ENCODE measurements around the gene CCDC170. TPM values are rescaled to one million over a fixed set of nuclear protein-coding genes. Genes with fewer than 3 reads are reported as not detected.
"Not testable (repeated sequence)": the region's sequence is repeated elsewhere in the genome, so short reads cannot be mapped to it uniquely, and the experiment has no call there.

The CCDC170 gene
- total RNA-seq, 2 donors from 2014 or later = 0.11 to 0.20 TPM

DNA sequence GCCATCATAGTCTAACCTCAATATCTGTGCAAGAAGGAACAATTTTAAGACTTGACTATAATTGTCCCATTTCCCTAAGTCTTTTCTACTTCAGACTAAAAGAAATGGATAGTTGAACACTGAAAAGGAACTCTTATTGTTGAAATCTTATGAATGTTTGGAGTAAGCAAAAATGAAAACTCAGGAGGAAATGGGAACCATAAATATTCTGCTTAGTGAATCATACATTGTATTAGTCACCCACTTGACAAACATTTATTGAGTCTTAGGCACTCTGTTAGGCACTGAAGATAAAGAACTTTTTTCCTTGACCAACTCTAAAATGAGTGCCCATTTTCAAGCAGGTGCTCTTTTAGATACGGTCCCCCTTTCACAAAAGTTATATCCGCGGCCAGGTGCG, 8.7 kb downstream of the CCDC170 start:
- no peak overlapping the region for H3K4me3 ChIP-seq
- TF ChIP-seq, protein P1, sequence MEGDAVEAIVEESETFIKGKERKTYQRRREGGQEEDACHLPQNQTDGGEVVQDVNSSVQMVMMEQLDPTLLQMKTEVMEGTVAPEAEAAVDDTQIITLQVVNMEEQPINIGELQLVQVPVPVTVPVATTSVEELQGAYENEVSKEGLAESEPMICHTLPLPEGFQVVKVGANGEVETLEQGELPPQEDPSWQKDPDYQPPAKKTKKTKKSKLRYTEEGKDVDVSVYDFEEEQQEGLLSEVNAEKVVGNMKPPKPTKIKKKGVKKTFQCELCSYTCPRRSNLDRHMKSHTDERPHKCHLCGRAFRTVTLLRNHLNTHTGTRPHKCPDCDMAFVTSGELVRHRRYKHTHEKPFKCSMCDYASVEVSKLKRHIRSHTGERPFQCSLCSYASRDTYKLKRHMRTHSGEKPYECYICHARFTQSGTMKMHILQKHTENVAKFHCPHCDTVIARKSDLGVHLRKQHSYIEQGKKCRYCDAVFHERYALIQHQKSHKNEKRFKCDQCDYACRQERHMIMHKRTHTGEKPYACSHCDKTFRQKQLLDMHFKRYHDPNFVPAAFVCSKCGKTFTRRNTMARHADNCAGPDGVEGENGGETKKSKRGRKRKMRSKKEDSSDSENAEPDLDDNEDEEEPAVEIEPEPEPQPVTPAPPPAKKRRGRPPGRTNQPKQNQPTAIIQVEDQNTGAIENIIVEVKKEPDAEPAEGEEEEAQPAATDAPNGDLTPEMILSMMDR (IDR thresholded peaks at IDR 0.05) = no peak
- no peaks in the 10 kb centered on the region for H3K9me3 ChIP-seq
- no peaks in the 10 kb centered on the region for H3K36me3 ChIP-seq
- no peaks in the 10 kb centered on the region for H3K27me3 ChIP-seq
- peak overlapping the region in 1 of 2 donors; percentile 29 for H3K27ac ChIP-seq
- no peaks in the 10 kb centered on the region for H3K4me1 ChIP-seq
- no peak for DNase-seq (ENCODE audit: low spot score)

DNA sequence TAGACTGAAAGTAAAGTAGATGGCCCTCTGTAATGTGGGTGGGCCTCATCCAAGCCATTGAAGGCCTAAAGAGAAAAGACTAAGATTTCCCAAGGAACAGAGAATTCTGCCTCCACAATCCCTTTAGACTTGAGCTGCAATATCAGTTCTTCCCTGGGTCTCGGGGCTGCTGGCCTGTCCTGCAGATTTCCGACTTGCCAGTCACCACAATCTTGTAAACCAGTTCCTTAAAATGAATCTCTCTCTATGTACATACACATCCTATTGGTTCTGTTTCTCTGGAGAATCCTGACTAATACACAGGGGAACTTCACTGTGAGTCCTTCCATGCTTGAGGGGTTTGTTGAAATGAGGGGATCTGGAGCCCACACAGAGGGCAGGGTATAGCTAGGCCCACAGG, 12.9 kb downstream of the CCDC170 start:
- no peak for DNase-seq (ENCODE audit: low spot score)
- Histone ChIP-seq H3K27ac (no peak overlapping the region), H3K4me3 (no peak overlapping the region), H3K27me3 (no peaks in the 10 kb centered on the region), H3K36me3 (no peaks in the 10 kb centered on the region), H3K4me1 (no peaks in the 10 kb centered on the region), H3K9me3 (no peaks in the 10 kb centered on the region)
- TF ChIP-seq, protein P1 (IDR thresholded peaks at IDR 0.05) = no peak

DNA sequence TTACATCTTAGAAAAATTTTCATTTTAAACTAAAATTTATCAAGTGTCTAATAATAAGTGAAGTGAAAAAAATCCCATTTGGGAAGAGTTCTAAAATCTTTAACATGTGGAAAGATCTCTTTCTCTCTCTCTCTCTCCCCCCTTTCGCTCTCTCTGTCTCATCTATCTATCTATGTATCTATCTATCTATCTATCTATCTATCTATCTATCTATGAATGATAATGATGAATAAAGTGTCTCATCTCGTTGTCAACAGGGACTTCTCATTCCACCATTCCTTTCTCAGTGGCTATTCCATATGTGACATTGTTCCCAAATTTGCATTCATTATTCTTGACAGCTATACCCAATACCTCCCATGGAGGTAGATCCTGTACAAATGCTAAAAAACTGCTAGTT, 15.2 kb downstream of the CCDC170 start:
- Histone ChIP-seq H3K27ac (no peak overlapping the region), H3K27me3 (no peaks in the 10 kb centered on the region), H3K36me3 (no peaks in the 10 kb centered on the region), H3K4me3 (no peak overlapping the region), H3K9me3 (no peaks in the 10 kb centered on the region), H3K4me1 (no peaks in the 10 kb centered on the region)
- no peak for DNase-seq (ENCODE audit: low spot score)
- TF ChIP-seq, protein P1 (IDR thresholded peaks at IDR 0.05) = no peak

DNA sequence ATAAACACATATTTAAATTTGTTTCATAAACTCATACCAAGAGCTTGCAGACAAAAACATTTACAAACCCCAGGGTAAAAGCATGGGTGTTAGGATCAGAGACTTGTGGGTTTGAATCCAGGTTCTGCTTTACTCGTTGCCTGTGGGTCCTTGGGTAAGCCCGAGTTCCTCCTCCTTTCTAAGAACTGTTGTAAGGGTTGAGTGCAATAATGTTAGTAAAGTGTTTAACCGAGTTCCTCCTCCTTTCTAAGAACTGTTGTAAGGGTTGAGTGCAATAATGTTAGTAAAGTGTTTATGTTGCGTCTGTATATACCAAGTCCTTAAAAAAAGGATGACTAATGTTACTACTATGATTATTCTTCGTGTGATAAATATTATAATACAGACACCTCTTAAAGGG, 18.7 kb downstream of the CCDC170 start:
- H3K27me3 ChIP-seq = no peaks in the 10 kb centered on the region
- no peaks in the 10 kb centered on the region for H3K4me1 ChIP-seq
- DNase-seq (ENCODE audit: low spot score) = no peak
- H3K27ac ChIP-seq = no peak overlapping the region
- H3K9me3 ChIP-seq = no peaks in the 10 kb centered on the region
- H3K4me3 ChIP-seq = no peak overlapping the region
- H3K36me3 ChIP-seq = no peaks in the 10 kb centered on the region
- TF ChIP-seq, protein P1 (IDR thresholded peaks at IDR 0.05) = no peak

DNA sequence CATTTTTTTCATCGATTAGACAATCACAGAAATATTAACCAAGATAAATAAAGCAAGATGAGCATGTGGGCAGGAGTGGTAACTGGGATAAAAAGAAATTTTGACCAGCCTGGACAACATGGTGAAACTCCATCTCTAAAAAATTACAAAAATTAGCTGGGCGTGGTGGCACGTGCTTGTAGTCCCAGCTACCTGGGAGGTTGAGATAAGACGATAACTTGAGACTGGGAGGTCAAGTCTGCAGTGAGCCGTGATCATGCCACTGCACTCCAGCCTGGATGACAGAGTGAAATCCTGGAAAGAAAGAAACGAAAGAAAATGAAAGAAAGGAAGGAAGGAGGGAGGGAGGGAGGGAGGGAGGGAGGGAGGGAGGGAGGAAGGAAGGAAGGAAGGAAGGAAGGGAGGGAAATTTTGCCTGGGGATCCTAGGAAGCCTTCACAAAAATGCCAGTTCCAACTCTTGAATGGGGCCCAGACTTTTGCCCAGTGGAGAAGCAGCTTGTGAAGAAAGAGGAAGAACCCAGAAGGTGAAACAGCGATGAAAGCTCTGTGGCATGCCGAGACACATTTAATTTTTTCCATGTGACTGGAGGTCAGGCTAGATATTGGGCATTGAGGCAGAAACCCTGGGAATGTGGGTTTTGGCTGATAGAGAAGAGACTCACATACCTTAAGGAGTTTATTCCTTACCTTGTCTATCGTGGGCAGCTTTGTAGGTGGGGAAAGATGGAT, 20.3 kb downstream of the CCDC170 start:
- TF ChIP-seq, protein P1 (IDR thresholded peaks at IDR 0.05) = no peak
- no peaks in the 10 kb centered on the region for H3K36me3 ChIP-seq
- H3K4me1 ChIP-seq = no peaks in the 10 kb centered on the region
- no peak for DNase-seq (ENCODE audit: low spot score)
- H3K9me3 ChIP-seq = peaks cover 0 to 11% of the 10 kb centered on the region in 2 donors
- H3K27ac ChIP-seq = no peak overlapping the region
- no peaks in the 10 kb centered on the region for H3K27me3 ChIP-seq
- no peak overlapping the region for H3K4me3 ChIP-seq

DNA sequence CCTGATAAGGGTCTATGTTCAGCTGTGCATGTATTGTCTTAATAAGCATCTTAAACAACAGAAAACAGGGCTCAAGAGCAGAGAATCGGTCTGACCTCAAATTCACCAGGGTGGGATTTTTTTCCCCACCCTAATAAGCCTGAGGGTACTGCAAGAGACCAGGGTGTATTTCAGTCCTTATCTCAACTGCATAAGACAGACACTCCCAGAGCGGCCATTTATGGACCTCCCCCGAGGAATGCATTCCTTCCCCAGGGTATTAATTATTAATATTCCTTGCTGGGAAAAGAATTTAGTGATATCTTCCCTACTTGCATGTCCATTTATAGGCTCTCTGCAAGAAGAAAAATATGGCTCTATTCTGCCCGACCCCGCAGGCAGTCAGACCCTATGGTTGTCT, 25.2 kb downstream of the CCDC170 start:
- peaks cover 0 to 36% of the 10 kb centered on the region in 2 donors for H3K9me3 ChIP-seq
- not testable (repeated sequence) for DNase-seq (ENCODE audit: low spot score); H3K4me1 ChIP-seq; H3K27ac ChIP-seq; H3K36me3 ChIP-seq; H3K27me3 ChIP-seq; H3K4me3 ChIP-seq

Measured in right atrium auricular region (tissue), 2 donors.